GM13976 (cell line): ENCODE results near the gene SLITRK6.

Experiments
- DNase-seq: peaks from one replicate; pipeline ENCODE4 v3.0.0; 2012; ENCODE audit warnings: low spot score
- CTCF ChIP-seq: IDR thresholded peaks from 2 replicates; pipeline ENCODE4 v1.5.1; 2012; ENCODE audit warnings: borderline replicate concordance, mild to moderate bottlenecking; ENCODE audit not compliant: insufficient read depth; ENCODE audit errors: extremely low read depth, missing control alignments, control extremely low read depth
- in situ Hi-C: fragments of 300-500 bp; cut with MboI; formaldehyde crosslinking; loops from one replicate; pipeline ENCODE4 v1.12.0; 2022; ENCODE audit warnings: low sequenced_read_pairs, mixed read lengths, inconsistent platforms; ENCODE audit not compliant: unreplicated experiment

SLITRK6 gene

GRCh38 chr13:85799097-85799582, at the start of gene SLITRK6:
SLITRK6 (minus strand) TSS chr13:85799419; CDS start chr13:85796508, 2,911 bp downstream.
- no peak for TF ChIP-seq CTCF
- DNase-seq: no peak
- in situ Hi-C loops: no loop called here

DNA sequence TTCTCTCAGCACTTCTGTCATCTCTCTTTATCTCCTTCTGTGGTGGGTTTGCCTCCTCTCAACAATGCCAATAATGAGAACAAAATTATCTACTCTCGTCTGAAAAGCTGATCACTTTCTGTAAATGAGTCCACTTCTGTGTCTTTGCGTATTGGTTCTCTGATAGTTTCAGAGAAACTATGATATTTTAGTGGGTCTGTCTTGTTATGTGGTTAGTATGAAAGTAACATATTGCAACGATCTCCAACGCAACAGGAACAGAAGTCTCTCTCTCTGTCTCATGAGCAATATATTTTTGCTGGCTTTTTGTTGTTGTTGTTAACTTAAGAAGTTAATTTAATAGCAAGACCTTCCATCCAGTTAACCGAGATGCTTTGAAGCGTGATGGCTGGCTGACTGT, 47.8 kb upstream of the SLITRK6 start:
- DNase-seq: no peak
- in situ Hi-C loops: no loop called here
- TF ChIP-seq CTCF: no peak

GRCh38 chr13:85841427-85841826, 42.2 kb upstream of the SLITRK6 start:
- in situ Hi-C loops: no loop called here
- TF ChIP-seq CTCF: no peak
- no peak for DNase-seq

DNA sequence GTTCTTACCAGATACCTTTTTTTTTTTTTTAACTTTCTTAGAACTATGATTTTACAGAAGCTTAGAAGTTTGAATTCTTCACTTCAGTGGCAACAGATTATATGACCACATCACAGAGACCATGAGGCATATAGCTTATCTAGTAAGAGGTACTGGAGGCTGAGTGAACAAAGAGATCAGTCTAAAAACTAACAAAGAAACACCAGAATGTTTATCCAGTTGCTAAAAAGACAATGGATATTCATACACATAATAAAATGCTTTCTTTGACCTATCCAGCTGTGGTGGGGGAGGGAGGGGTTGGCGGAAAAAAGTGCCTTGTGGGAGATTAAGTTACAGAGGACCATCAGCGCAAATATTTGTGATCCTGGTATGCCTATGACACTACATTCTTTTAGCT, 34.7 kb upstream of the SLITRK6 start:
- in situ Hi-C loops: no loop called here
- no peak for DNase-seq
- no peak for TF ChIP-seq CTCF

DNA sequence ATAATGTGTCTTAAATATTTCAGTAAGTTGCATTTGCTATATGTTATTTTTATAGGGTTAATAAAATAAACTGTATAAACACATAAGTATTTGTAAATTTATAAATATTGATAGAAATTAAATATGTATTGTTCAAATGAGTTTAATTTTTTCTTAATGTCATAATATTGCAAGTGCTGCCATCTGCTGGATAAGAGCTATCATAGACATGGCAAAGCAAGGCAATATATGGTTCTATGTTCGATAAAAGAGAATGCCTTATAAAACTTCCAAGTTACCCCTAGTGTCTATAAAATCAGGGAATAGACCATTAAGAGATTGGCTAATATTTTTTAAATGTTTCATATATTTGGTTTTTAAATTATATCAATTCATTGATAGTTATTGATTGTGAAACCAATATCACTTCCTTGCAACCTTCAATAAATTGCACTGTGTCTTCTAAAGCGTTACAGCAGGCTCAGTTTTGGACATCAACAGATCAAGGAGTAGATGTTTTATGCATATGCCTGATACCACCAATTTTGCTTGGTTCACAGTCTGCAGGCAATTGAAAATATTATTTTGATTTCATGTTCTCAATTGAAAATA, 29.0 kb upstream of the SLITRK6 start:
- TF ChIP-seq CTCF: peak; percentile 45
- in situ Hi-C loops: no loop called here
- peak; percentile 13 for DNase-seq

DNA sequence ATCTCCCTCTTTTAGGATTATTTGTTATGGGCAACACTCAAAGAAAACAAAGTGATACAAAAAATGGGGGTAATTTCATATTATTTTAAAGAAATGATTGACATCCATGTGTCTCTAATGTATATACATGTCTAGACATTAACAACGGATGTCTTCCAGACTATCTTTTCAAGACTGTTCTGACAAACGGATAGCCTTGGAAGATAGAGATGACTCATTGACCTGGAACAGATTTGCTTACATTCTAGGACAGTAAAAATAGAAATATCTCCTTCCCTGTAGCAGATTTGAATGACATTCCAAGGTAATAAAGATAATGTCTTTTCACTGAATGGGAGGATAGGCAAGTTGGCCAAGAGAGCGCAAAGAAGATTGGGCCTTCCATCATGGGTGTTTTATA, 26.2 kb upstream of the SLITRK6 start:
- in situ Hi-C loops: no loop called here

More for the DNA sequence above, 26.2 kb upstream of the SLITRK6 start:
- TF ChIP-seq CTCF: no peak
- no peak for DNase-seq
